ENCODE measurements around the gene POU2F2.
A peak's percentile ranks its signal among the peaks of the same experiment; 100 is the strongest.

POU2F2 gene

DNA sequence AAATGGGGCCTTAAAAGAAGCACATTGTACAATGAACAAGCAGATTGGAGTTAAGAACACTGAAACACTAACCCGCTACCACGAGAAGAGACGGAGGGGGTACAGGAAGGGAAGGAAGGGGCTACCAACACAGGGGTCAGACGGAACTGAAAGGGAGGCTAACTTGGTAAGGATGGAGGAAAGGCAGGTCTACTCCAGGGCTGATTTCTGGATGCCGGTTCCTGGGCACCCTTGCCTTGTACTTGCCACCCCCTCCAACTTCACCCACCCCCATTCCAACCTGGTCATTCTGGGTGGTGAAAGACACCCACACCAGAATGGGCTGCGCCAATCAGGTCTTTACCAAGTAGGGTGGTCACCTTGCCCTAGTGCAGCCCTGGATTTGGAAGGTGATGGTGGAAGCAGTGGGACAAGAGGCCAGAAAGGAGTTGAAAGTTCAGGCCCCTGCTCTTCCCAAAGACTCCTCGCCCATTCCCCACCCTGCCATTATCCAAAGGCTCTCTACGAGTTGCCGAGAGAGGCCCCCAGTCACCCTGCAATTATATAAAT, 46.0 kb downstream of the POU2F2 start:
- H3K27me3 ChIP-seq (ENCODE audit: control insufficient read depth in 1 of 2, insufficient read depth in 2 of 2, low read length in 2 of 2), result no peaks in the 10 kb centered on the region
- H3K27ac ChIP-seq (ENCODE audit: low read depth, low read length), result no peak overlapping the region
- peaks cover 6% of the 10 kb centered on the region for H3K4me1 ChIP-seq (ENCODE audit: insufficient read depth, low read length)
- no peak overlapping the region for H3K4me3 ChIP-seq (ENCODE audit: low read depth in 1 of 2, low read length in 2 of 2)
- no peak overlapping the region for H3K9ac ChIP-seq (ENCODE audit: low read length)
- H3K36me3 ChIP-seq (ENCODE audit: insufficient read depth, low read length), result peaks cover 17% of the 10 kb centered on the region
- H3K9me3 ChIP-seq (ENCODE audit: low read length), result no peaks in the 10 kb centered on the region

DNA sequence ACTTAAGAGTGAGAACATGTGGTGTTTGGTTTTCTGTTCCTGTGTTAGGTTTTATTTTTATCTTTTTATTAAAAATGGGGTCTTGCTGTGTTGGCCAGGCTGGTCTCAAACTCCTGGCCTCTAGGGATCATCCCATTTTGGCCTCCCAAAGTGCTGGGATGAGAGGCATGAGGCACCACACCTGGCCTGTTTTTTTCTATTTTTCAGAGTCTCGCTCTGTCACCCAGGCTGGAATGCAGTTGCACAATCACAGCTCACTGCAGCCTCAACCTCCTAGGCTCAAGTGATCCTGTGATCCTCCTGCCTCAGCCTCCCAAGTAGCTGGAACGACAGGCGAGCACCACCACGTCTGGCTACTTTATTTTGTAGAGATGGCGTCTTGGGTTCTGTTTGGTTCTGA, 48.7 kb downstream of the POU2F2 start:
- Histone ChIP-seq H3K36me3 (ENCODE audit: insufficient read depth, low read length) (peaks cover 24% of the 10 kb centered on the region), H3K27me3 (ENCODE audit: control insufficient read depth in 1 of 2, insufficient read depth in 2 of 2, low read length in 2 of 2) (no peaks in the 10 kb centered on the region), H3K9ac (ENCODE audit: low read length) (no peak overlapping the region), H3K9me3 (ENCODE audit: low read length) (no peaks in the 10 kb centered on the region), H3K4me1 (ENCODE audit: insufficient read depth, low read length) (peaks cover 6% of the 10 kb centered on the region), H3K4me3 (ENCODE audit: low read depth in 1 of 2, low read length in 2 of 2) (no peak overlapping the region), H3K27ac (ENCODE audit: low read depth, low read length) (no peak overlapping the region)

GRCh38 chr19:42081584-42082203, 50.6 kb downstream of the POU2F2 start:
- H3K4me3 ChIP-seq (ENCODE audit: low read depth in 1 of 2, low read length in 2 of 2), result no peak overlapping the region
- peaks cover 13% of the 10 kb centered on the region for H3K4me1 ChIP-seq (ENCODE audit: insufficient read depth, low read length)
- no peak overlapping the region for H3K9ac ChIP-seq (ENCODE audit: low read length)
- no peaks in the 10 kb centered on the region for H3K9me3 ChIP-seq (ENCODE audit: low read length)
- H3K27me3 ChIP-seq (ENCODE audit: control insufficient read depth in 1 of 2, insufficient read depth in 2 of 2, low read length in 2 of 2), result no peaks in the 10 kb centered on the region
- peaks cover 24% of the 10 kb centered on the region for H3K36me3 ChIP-seq (ENCODE audit: insufficient read depth, low read length)
- no peak overlapping the region for H3K27ac ChIP-seq (ENCODE audit: low read depth, low read length)

GRCh38 chr19:42080764-42081375, 51.4 kb downstream of the POU2F2 start:
- Histone ChIP-seq H3K27ac (ENCODE audit: low read depth, low read length) (no peak overlapping the region), H3K4me1 (ENCODE audit: insufficient read depth, low read length) (peaks cover 15% of the 10 kb centered on the region), H3K36me3 (ENCODE audit: insufficient read depth, low read length) (peaks cover 24% of the 10 kb centered on the region), H3K4me3 (ENCODE audit: low read depth in 1 of 2, low read length in 2 of 2) (no peak overlapping the region), H3K9ac (ENCODE audit: low read length) (no peak overlapping the region), H3K27me3 (ENCODE audit: control insufficient read depth in 1 of 2, insufficient read depth in 2 of 2, low read length in 2 of 2) (no peaks in the 10 kb centered on the region), H3K9me3 (ENCODE audit: low read length) (no peaks in the 10 kb centered on the region)

GRCh38 chr19:42079886-42080763, 52.1 kb downstream of the POU2F2 start:
- Histone ChIP-seq H3K4me1 (ENCODE audit: insufficient read depth, low read length) (peaks cover 15% of the 10 kb centered on the region), H3K36me3 (ENCODE audit: insufficient read depth, low read length) (peaks cover 24% of the 10 kb centered on the region), H3K9ac (ENCODE audit: low read length) (no peak overlapping the region)

GRCh38 chr19:42079276-42079669, 53.0 kb downstream of the POU2F2 start:
- H3K9me3 ChIP-seq (ENCODE audit: low read length), result no peaks in the 10 kb centered on the region
- peaks cover 24% of the 10 kb centered on the region for H3K36me3 ChIP-seq (ENCODE audit: insufficient read depth, low read length)
- H3K4me3 ChIP-seq (ENCODE audit: low read depth in 1 of 2, low read length in 2 of 2), result no peak overlapping the region
- H3K27ac ChIP-seq (ENCODE audit: low read depth, low read length), result no peak overlapping the region
- peaks cover 15% of the 10 kb centered on the region for H3K4me1 ChIP-seq (ENCODE audit: insufficient read depth, low read length)
- H3K9ac ChIP-seq (ENCODE audit: low read length), result no peak overlapping the region
- H3K27me3 ChIP-seq (ENCODE audit: control insufficient read depth in 1 of 2, insufficient read depth in 2 of 2, low read length in 2 of 2), result no peaks in the 10 kb centered on the region

More at GRCh38 chr19:42079886-42080763, 52.1 kb downstream of the POU2F2 start:
- Histone ChIP-seq H3K4me3 (ENCODE audit: low read depth in 1 of 2, low read length in 2 of 2) (no peak overlapping the region), H3K27ac (ENCODE audit: low read depth, low read length) (no peak overlapping the region), H3K27me3 (ENCODE audit: control insufficient read depth in 1 of 2, insufficient read depth in 2 of 2, low read length in 2 of 2) (no peaks in the 10 kb centered on the region), H3K9me3 (ENCODE audit: low read length) (no peaks in the 10 kb centered on the region)

DNA sequence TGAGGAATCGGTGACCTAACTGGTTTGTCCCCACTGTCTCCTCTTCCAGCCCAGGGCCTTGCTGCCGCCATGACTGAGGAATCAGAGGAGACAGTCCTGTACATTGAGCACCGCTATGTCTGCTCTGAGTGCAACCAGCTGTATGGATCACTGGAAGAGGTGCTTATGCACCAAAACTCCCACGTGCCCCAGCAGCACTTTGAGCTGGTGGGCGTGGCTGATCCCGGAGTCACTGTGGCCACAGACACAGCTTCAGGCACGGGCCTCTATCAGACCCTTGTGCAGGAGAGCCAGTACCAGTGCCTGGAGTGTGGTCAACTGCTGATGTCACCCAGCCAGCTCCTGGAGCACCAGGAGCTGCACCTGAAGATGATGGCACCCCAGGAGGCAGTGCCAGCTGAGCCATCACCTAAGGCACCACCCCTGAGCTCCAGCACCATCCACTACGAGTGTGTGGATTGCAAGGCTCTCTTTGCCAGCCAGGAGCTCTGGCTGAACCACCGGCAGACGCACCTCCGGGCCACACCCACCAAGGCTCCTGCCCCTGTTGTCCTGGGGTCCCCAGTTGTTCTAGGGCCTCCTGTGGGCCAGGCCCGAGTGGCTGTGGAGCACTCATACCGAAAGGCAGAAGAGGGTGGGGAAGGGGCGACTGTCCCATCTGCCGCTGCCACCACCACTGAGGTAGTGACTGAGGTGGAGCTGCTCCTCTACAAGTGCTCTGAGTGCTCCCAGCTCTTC, 53.5 kb downstream of the POU2F2 start:
- no peaks in the 10 kb centered on the region for H3K27me3 ChIP-seq (ENCODE audit: control insufficient read depth in 1 of 2, insufficient read depth in 2 of 2, low read length in 2 of 2)
- no peak overlapping the region for H3K27ac ChIP-seq (ENCODE audit: low read depth, low read length)
- peaks cover 15% of the 10 kb centered on the region for H3K4me1 ChIP-seq (ENCODE audit: insufficient read depth, low read length)
- peaks cover 20% of the 10 kb centered on the region for H3K36me3 ChIP-seq (ENCODE audit: insufficient read depth, low read length)
- H3K9ac ChIP-seq (ENCODE audit: low read length), result no peak overlapping the region
- no peaks in the 10 kb centered on the region for H3K9me3 ChIP-seq (ENCODE audit: low read length)
- H3K4me3 ChIP-seq (ENCODE audit: low read depth in 1 of 2, low read length in 2 of 2), result no peak overlapping the region

GRCh38 chr19:42078058-42078457, 54.2 kb downstream of the POU2F2 start:
- H3K9me3 ChIP-seq (ENCODE audit: low read length), result no peaks in the 10 kb centered on the region
- H3K9ac ChIP-seq (ENCODE audit: low read length), result no peak overlapping the region
- no peak overlapping the region for H3K27ac ChIP-seq (ENCODE audit: low read depth, low read length)
- peaks cover 16% of the 10 kb centered on the region for H3K36me3 ChIP-seq (ENCODE audit: insufficient read depth, low read length)
- no peaks in the 10 kb centered on the region for H3K27me3 ChIP-seq (ENCODE audit: control insufficient read depth in 1 of 2, insufficient read depth in 2 of 2, low read length in 2 of 2)
- no peak overlapping the region for H3K4me3 ChIP-seq (ENCODE audit: low read depth in 1 of 2, low read length in 2 of 2)
- H3K4me1 ChIP-seq (ENCODE audit: insufficient read depth, low read length), result peaks cover 15% of the 10 kb centered on the region

DNA sequence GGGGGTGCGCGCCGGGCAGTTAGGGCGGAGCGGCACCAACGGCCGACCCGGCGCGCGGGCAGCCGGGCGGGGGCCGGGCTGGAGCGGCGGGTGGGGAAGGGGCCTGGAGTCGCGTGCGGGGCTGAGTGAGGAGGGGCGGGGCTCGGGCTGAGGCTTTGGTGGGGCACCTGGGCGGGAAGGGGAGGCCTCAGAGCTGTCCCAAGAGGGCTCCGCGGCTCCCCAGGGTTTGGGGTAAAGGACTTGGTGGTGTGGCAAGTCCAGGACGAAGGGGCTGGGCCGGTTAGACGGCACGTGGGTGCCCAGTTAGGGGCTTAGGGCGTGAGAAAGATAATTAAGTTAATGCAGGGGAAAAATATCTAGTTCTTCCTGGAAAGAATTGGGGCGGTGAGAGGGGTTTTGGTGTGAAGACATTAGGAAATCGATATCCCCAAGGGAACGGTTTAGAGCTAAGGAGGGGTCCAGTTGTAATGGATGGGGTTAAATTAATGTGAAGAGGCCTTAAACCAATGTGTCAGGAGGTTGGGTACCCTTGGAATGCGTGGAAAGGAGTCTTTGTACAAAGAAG, 55.8 kb downstream of the POU2F2 start:
- peak overlapping the region; percentile 98 for H3K27ac ChIP-seq (ENCODE audit: low read depth, low read length)
- H3K4me1 ChIP-seq (ENCODE audit: insufficient read depth, low read length), result peaks cover 15% of the 10 kb centered on the region

GRCh38 chr19:42075616-42076379, 56.4 kb downstream of the POU2F2 start, which contains the start of gene ZNF574:
Gene ZNF574 (plus strand): TSS chr19:42076166. CDS start chr19:42078607, 2,441 bp downstream.
- Histone ChIP-seq H3K4me3 (ENCODE audit: low read depth in 1 of 2, low read length in 2 of 2) (peak within 1 kb of the TSS; percentile 82 to 88), H3K27ac (ENCODE audit: low read depth, low read length) (peak within 1 kb of the TSS; percentile 98), H3K36me3 (ENCODE audit: insufficient read depth, low read length) (peaks cover 2% of the 10 kb centered on the region), H3K9ac (ENCODE audit: low read length) (peak within 1 kb of the TSS; percentile 95), H3K4me1 (ENCODE audit: insufficient read depth, low read length) (peaks cover 17% of the 10 kb centered on the region), H3K9me3 (ENCODE audit: low read length) (no peaks in the 10 kb centered on the region), H3K27me3 (ENCODE audit: control insufficient read depth in 1 of 2, insufficient read depth in 2 of 2, low read length in 2 of 2) (no peaks in the 10 kb centered on the region)

More for the DNA sequence above, 55.8 kb downstream of the POU2F2 start:
- no peaks in the 10 kb centered on the region for H3K9me3 ChIP-seq (ENCODE audit: low read length)
- H3K36me3 ChIP-seq (ENCODE audit: insufficient read depth, low read length), result peaks cover 8% of the 10 kb centered on the region
- H3K27me3 ChIP-seq (ENCODE audit: control insufficient read depth in 1 of 2, insufficient read depth in 2 of 2, low read length in 2 of 2), result no peaks in the 10 kb centered on the region
- peak overlapping the region; percentile 82 to 88 for H3K4me3 ChIP-seq (ENCODE audit: low read depth in 1 of 2, low read length in 2 of 2)
- peak overlapping the region; percentile 90 for H3K9ac ChIP-seq (ENCODE audit: low read length)

Measured in muscle layer of colon (tissue), 2 donors.